Left lung (tissue), 10 donors: ENCODE measurements around the gene ALG13. TPM values are rescaled to one million over a fixed set of nuclear protein-coding genes. Genes with fewer than 3 reads are reported as not detected.
A peak's percentile ranks its signal among the peaks of the same experiment; 100 is the strongest.

ENCODE experiments used
- ATAC-seq: fragments of 200-7000 bp; cut with Tn5 transposase; one replicate; pipeline ENCODE4 v1.9.1; 2020; ENCODE audit warnings: moderate library complexity
- DNase-seq, 4 donors: peaks; one replicate each; pipeline ENCODE4 v3.0.0-alpha.2; 2013 to 2020
- H3K27ac ChIP-seq, 2 donors: fragments of 200-600 bp; sonication (generic) in 1 of 2; one replicate each; pipeline versions ENCODE4 v1.5.0 to v1.8.0; 2020 to 2021
- H3K27me3 ChIP-seq, 2 donors: fragments of 200-600 bp; sonication (generic) in 1 of 2; one replicate each; pipeline versions ENCODE4 v1.5.0 to v1.8.0; 2020 to 2021
- H3K36me3 ChIP-seq, 2 donors: fragments of 200-600 bp; sonication (generic) in 1 of 2; one replicate each; pipeline versions ENCODE4 v1.5.0 to v1.8.0; 2020 to 2021
- H3K4me1 ChIP-seq, 2 donors: fragments of 200-600 bp; one replicate each; pipeline ENCODE4 v1.8.0; 2021
- H3K4me3 ChIP-seq, 2 donors: fragments of 200-600 bp; sonication (generic) in 1 of 2; one replicate each; pipeline versions ENCODE4 v1.5.0 to v1.8.0; 2020 to 2021; ENCODE audit warnings: mild to moderate bottlenecking in 1 of 2
- H3K9me3 ChIP-seq, 2 donors: fragments of 200-600 bp; sonication (generic) in 1 of 2; one replicate each; pipeline versions ENCODE4 v1.5.0 to v1.8.0; 2020 to 2021
- intact Hi-C, 2 donors: fragments of 100-400 bp; cut with DNase I; formaldehyde crosslinking; loops; one replicate each; pipeline versions ENCODE4 v1.11.2 to v1.14.2; 2022
- polyA plus RNA-seq, 6 donors: library from polyadenylated mRNA; unstranded; fragments of 120-200 nt; gene quantifications; one replicate each; pipeline ENCODE4 v1.2.1, GENCODE V29; 2013; ENCODE audit not compliant: insufficient read length in 6 of 6
- total RNA-seq, 2 donors: library from RNA; stranded (reverse); fragmentation: NEBNext Ultra II Directional; extraction: Animal tissue kit (Norgen Biotek cat#: 25700); gene quantifications; one replicate each; pipeline ENCODE4 v1.2.1, GENCODE V29; 2021
- TF ChIP-seq, protein P1 (sequence below), 2 donors: fragments of 200-600 bp; sonication (generic) in 1 of 2; IDR thresholded peaks; one replicate each; pipeline versions ENCODE4 v1.5.0 to v1.8.0; 2021; ENCODE audit warnings: antibody characterized with exemption in 2 of 2
- donor health status: DM: no; HTN: yes; CAD: no.
- donor health status: DM: no; HTN: no; CAD: no.

The ALG13 gene
- total and polyA plus RNA-seq, 8 donors: 42.4 to 69.6 (median 60.6) TPM

DNA sequence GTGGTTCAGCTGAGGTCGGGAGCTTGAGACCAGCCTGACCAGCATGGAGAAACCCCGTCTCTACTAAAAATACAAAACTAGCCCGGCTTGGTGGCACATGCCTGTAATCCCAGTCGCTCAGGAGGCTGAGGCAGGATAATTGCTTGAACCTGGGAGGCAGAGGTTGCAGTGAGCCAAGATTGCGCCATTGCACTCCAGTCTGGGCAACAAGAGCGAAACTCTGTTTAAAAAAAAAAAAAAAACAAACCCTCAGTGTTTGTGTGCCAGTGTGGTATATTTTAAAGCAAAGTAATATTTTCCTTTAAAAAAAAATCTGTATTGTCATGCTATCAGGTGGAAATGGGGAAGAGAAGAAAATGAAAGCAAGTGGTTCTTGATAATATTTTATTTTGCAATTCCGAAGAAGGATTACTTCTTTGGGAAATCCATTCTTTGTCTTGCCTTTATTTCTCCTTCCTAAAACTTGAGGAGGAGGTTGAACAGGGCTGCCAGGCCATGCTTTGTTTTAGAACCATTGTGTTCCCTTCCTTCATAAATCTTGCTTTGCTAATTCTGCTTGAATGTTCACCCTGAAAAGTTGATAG is 14.4 kb downstream of the ALG13 start:
- no peaks in the 10 kb centered on the region for H3K9me3 ChIP-seq
- no peak overlapping the region for H3K4me3 ChIP-seq
- no peak overlapping the region for H3K27ac ChIP-seq
- intact Hi-C loops: no loop called here
- peaks cover 0 to 8% of the 10 kb centered on the region in 2 donors for H3K36me3 ChIP-seq
- ATAC-seq (no peak), DNase-seq (no peak)
- TF ChIP-seq, protein P1, sequence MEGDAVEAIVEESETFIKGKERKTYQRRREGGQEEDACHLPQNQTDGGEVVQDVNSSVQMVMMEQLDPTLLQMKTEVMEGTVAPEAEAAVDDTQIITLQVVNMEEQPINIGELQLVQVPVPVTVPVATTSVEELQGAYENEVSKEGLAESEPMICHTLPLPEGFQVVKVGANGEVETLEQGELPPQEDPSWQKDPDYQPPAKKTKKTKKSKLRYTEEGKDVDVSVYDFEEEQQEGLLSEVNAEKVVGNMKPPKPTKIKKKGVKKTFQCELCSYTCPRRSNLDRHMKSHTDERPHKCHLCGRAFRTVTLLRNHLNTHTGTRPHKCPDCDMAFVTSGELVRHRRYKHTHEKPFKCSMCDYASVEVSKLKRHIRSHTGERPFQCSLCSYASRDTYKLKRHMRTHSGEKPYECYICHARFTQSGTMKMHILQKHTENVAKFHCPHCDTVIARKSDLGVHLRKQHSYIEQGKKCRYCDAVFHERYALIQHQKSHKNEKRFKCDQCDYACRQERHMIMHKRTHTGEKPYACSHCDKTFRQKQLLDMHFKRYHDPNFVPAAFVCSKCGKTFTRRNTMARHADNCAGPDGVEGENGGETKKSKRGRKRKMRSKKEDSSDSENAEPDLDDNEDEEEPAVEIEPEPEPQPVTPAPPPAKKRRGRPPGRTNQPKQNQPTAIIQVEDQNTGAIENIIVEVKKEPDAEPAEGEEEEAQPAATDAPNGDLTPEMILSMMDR (IDR thresholded peaks at IDR 0.05): no peak
- H3K27me3 ChIP-seq: peaks cover 0 to under 1% of the 10 kb centered on the region in 2 donors
- H3K4me1 ChIP-seq: no peaks in the 10 kb centered on the region

DNA sequence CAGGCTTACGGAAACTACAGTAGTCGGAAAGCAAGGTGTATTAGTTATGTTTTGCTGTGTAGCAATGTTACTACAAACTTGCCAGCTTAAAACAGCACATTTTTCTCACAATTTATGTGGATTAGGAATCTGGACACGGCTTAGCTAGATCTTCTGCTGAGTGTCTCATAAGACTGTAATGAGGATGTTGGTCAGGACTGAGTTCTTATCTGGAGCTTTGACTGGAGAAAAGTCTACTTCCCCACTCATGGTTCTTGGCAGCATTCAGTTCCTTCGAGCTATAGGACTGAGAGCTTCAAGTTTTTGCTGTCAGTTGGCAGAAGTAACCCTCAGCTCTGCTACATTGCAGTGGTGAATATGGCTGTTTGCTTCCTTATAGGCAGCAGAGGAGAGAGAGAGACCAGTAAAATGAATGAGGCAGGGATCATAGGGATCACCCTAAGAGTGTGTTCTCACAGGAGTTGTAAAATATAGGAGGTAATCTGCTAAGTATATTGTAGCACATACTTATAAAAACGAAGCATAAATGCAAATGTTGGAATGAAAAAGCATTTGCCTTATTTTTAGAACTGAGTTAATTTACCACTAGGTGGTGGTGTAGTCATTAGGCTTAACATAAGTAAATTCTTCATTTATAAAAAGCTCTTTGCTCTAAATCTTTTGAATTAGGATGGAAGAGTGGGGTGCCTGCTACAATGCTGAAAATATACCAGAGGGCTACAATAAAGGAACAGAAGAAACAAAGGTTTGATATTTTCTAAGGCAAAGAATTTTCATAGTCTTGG is 38.6 kb downstream of the ALG13 start:
- Histone ChIP-seq H3K4me1 (no peaks in the 10 kb centered on the region), H3K27ac (no peak overlapping the region), H3K36me3 (peaks cover 0 to 9% of the 10 kb centered on the region in 2 donors), H3K9me3 (no peaks in the 10 kb centered on the region), H3K27me3 (no peaks in the 10 kb centered on the region), H3K4me3 (no peak overlapping the region)
- DNase-seq (no peak), ATAC-seq (no peak)
- TF ChIP-seq, protein P1 (IDR thresholded peaks at IDR 0.05): peak in 1 of 2 donors; percentile 26
- intact Hi-C loops: no loop called here

DNA sequence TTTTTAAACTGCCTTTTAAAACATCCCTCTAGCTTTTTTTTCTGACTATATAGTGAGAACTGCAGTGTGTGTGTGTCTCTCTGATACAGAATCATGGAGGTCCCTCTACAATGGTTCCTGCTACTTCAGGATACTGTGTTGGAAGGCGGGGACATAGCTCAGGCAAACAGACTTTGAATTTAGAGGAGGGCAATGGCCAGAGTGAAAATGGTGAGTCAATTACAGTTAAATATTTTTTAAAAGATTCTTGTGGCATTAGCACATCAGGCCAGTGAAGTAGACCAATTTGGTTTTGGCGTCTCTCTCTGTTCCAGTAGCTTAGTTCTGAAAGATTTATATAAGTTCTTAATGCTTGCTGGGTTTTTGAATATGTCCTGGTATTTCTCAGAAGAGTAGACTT is 47.1 kb downstream of the ALG13 start:
- Histone ChIP-seq H3K9me3 (no peaks in the 10 kb centered on the region), H3K27ac (no peak overlapping the region), H3K4me3 (no peak overlapping the region), H3K27me3 (no peaks in the 10 kb centered on the region), H3K36me3 (peaks cover 0 to 33% of the 10 kb centered on the region in 2 donors), H3K4me1 (no peaks in the 10 kb centered on the region)
- no peak for DNase-seq
- intact Hi-C loops: no loop called here
- ATAC-seq: no peak
- TF ChIP-seq, protein P1 (IDR thresholded peaks at IDR 0.05): no peak

DNA sequence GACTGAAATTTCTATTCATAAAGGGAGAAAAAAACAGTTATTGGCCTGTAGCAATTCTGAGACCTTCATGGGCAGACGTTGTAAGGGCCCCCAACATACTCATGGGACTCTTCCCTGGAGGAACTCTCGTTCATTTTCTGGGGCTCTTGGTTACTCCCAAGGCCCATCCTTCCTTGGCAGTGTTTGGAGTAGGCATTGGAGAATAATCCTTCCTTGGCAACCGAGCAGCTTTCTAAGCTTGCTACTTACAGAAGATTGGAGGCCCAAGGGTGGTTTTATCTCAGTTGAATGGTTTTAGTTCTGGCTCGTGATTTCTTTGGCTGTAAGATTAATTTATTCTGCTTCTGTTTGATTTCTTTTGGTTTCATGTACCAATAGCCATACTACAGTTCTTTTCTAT is 50.4 kb downstream of the ALG13 start:
- no peaks in the 10 kb centered on the region for H3K4me1 ChIP-seq
- TF ChIP-seq, protein P1 (IDR thresholded peaks at IDR 0.05): no peak
- H3K27me3 ChIP-seq: no peaks in the 10 kb centered on the region
- no peaks in the 10 kb centered on the region for H3K9me3 ChIP-seq
- no peak overlapping the region for H3K4me3 ChIP-seq
- no peak for ATAC-seq
- peaks cover 0 to 33% of the 10 kb centered on the region in 2 donors for H3K36me3 ChIP-seq
- H3K27ac ChIP-seq: no peak overlapping the region
- DNase-seq: no peak
- intact Hi-C loops: no loop called here

DNA sequence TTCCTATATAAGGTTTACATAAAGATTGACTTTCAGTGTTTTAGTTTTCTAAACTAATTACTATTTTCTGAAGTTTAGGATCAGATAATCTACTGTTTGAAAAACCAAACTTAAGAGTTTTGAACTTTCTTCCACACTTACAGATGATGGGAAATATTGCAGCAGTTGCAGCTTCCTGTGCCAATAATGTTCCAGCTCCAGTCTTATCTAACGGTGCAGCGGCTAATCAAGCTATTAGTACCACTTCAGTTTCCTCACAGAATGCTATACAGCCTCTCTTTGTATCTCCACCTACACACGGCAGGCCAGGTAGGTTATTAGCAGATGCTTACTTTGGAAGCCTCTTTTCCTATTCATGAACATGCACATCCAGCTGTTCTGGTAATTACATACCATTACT is 55.6 kb downstream of the ALG13 start:
- intact Hi-C loops: no loop called here
- Histone ChIP-seq H3K36me3 (peaks cover 0 to 31% of the 10 kb centered on the region in 2 donors), H3K4me1 (no peaks in the 10 kb centered on the region), H3K4me3 (no peak overlapping the region), H3K27me3 (no peaks in the 10 kb centered on the region), H3K9me3 (no peaks in the 10 kb centered on the region), H3K27ac (no peak overlapping the region)
- ATAC-seq: no peak
- TF ChIP-seq, protein P1 (IDR thresholded peaks at IDR 0.05): no peak
- no peak for DNase-seq
